DMS79 (cell line): ENCODE data around the gene CCDC87.
"Not testable (repeated sequence)": the region's sequence is repeated elsewhere in the genome, so short reads cannot be mapped to it uniquely, and the experiment has no call there.

Experiments
- DNase-seq: peaks from one replicate; lab custom pipeline; 2025; lab: John Stamatoyannopoulos, UW

The CCDC87 gene

DNA sequence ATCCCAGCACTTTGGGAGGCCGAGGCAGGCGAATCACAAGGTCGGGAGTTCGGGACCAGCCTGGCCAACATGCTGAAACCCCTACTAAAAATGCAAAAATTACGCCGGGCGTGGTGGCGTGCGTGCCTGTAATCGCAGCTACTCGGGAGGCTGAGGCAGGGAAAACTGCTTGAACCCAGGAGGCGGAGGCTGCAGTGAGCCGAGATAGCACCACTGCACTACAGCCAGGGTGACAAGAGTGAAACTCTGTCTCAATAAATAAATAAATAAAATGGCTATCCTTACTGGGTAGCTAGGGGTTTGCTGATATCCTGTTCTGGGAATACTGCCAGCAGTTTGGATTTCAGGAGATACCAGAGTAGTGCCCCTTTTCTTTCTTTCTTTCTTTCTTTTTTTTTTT, 21.2 kb upstream of the CCDC87 start:
- no peak for DNase-seq

DNA sequence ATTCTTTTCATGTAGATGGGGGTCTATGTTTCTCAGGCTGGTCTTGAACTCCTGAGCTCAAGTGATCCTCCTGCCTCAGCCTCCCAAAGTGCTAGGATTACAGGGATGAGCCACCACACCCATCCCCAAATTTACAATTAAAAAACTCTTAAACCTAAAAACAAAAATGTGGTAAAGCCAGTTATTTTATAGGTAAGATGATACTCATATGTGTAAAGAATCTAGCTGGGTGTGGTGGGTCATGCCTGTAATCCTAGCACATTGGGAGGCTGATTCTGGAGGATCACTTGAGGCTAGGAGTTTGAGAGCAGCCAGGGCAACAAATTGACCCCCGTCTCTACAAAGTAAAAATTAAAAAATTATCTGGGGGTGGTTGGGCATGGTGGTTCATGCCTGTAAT, 19.6 kb upstream of the CCDC87 start:
- no peak for DNase-seq

DNA sequence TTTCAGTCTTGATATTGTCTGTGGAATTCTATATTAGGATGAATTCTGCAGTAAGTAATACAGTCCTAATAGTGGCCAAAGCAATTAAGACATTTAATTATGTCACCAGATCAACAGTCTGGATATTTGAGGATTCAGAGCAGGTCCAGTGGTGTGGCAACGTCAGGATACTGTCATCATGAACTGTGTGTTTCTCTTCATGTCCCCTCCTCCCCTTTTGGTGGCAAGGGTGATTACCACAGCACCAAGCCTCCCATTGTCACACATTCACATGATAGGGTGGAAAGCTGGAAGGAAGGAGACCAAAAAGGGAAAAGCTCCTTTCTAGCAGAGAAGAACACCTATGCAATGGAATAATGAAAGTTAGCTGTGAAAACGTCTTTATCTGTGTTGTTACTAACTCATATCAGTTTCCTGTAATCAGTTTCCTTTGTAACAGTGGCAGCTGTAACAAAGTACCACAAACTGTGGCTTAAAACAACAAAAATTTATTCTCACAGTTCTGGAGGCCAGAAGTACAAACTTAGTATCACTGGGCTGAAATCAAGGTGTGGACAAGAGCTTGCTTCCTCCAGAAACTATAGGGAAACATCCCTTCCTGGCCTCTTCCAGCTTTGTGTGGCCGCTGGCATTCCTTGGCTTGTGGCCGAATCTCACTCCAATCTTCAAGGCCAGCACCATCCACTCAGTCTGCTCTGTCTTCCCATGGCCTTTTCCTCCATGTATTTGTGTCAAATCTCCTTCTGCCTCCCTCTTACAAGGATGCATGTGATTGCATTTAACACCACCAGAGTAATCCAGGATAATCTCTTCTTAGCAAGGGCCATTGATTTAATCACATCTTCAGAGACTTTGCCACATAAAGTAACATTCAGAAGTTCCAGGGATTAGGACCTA, 17.1 kb upstream of the CCDC87 start:
- no peak for DNase-seq

DNA sequence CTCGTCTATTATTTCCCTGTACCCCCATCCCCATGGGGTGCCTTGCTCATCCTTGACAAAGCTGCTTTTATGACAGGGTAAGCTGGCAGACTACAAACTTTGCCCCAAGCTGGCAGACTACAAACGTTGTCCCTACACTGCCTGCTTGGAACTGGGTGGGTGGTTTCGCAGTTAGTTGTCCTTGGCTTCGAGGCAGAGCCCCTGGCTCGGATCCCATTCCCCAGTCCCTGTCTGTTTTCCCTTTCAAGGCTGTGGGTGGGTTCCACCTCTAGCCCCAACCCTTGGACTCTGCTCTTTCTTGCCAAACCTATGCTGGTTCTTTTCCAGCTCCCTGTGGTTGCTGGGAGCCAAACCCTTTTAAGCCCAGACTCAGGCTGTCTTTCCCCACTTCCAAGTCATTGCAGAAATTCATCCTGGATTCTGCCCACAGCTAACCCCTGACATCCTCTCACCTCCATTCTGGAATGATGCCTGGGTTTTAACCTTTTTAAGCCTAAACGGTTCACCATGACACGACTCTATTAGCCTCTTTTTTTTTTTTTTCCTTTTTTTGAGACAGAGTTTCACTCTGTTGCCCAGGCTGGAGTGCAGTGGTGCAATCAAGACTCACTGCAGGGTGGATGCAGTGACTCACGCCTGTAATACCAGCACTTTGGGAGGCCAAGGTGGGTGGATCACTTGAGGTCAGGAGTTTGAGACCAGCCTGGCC, 14.4 kb upstream of the CCDC87 start:
- no peak for DNase-seq

DNA sequence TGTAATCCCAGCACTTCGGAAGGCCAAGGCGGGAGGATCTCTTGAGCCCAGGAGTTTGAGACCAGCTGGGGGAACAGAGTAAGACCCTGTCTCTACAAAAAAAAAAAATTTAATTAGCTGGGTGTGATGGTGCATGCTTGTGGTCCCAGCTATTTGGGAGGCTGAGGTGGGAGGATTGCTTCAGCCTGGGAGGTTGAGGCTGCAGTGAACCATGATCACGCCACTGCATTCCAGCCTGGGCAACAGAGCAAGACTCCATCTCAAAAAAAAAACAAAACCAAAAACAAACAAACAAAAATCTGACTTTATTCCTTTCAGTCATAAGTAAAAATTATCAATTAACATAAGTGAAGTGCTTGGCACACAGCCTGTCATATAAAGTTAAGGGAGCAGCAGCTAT, 13.7 kb upstream of the CCDC87 start:
- not testable (repeated sequence) for DNase-seq

DNA sequence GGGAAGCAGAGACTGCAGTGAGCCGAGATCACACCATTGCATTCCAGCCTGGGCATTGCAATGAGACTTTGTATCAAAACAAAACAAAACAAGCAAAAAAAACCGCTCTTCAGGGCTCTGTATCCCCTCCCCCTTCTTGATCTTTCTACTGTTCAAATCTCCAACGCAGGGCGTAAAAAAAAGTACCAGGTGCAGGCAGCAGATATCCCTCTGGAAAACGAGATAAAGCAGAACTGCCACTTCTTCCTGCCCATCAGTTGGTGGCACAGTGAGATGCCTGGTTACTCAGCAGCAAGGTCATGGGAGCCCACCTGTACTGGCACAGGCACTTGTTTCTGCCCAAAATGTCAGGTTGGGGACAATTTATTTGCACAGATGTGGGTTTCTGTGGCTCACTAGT, 11.3 kb upstream of the CCDC87 start:
- no peak for DNase-seq

DNA sequence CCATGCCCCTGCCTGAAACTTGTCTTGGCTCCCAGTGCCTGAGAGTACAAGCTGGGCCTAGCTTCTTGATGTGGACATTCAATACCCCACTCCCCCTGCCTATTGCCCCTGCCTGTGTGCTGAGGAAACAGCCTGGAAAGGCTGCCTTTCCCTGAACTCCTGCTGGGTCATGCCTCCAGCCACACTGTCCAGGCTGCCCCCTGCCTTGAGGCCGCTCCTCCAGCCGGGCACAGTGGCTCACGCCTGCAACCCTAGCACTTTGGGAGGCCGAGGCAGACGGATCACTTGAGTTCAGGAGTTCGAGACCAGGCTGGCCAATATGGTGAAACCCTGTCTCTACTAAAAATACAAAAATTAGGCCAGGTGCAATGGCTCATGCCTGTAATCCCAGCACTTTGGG, 10.2 kb upstream of the CCDC87 start:
- no peak for DNase-seq

DNA sequence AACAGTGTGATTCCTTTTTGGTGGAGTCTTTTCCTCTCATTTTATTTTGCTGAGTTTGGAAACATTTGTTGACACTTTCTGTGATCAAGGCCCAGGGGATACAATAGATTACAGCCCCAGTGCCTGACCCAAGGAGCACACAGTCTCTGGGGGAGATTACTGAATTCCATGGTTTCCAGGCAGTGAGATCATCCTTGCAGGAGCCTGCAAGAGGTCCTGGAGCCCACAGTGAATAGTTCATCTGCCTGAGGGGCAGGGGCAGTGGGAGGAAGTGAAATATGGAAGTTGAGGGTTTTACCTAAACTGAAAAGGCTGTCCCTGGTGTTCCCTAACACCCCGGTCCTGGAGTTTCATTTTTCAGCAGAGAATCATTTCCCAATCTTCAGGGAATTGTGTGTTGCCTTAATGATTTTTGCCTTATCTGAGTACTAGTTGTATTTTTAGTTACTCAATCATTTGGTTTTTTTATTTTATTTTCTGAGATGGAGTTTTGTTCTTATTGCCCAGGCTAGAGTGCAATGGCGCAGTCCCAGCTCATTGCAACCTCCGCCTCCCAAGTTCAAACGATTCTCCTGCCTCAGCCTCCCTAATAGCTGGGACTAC, 7.9 kb upstream of the CCDC87 start:
- no peak for DNase-seq

DNA sequence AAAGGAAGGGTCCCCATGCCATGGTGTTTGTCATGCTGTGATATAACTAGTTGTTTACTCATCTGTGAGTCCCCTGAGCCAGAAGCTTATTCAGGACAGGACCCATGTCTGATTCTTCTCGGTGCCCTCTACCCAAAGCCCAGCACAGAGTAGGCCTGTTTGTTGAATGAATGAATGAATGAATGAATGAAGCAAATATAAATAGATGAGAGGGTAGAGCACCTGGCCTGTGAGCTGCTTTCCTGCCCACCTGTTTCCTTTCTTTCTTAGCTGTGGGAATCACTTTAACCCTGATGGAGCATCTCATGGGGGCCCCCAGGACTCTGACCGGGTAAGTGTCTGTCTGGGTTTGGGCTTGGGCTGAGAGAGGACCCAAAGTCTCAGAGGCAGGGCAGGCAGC, 7.4 kb upstream of the CCDC87 start:
- no peak for DNase-seq

DNA sequence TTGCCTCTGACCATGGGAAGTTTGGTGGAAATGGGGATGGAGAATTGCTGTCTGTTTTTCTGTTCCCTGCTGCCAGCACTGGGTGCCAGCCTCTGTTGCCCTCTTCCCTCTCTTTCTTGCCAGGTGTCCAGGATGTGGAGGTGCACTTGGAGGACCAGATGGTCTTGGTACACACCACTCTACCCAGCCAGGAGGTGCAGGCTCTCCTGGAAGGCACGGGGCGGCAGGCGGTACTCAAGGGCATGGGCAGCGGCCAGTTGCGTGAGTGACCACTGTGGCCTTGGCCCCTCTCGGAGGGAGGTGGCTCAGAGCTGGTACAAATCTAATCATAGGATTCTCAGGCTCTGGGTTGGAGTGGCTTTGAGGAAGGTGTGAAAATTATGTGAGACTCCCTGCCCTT, 6.1 kb upstream of the CCDC87 start:
- DNase-seq, result no peak

DNA sequence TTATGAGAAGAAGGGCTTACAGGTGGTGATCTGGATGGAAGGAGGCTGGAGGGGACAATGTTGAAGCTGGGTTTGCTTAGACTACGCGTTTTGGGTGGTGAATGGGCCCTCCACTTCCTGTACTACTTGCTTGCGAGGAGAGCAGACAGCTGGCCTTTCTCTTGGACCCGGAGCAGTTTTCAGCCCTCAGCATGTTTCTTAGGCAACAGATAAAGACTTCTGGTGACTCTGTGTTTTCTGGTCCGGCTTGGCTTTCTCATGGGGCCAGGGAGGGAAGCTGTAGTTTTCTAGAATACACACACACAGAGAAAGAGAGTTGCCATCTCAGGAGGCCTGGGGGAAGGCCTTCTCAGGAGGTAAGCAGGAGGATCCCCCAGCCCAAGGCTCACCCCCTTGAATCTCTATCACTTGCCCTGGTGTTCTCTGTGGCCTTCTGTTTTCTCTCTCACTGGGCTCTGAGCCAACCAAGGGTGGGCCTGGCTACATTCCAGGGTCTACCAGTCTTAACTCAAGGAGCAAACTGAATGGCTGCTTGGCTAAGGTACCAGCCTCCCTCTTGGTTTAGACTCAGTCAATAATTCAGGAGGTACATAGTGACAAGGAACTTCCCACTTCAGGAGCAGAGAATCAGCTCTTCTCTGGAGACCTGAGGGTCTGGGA, 2.5 kb upstream of the CCDC87 start:
- peak; percentile 48 for DNase-seq

DNA sequence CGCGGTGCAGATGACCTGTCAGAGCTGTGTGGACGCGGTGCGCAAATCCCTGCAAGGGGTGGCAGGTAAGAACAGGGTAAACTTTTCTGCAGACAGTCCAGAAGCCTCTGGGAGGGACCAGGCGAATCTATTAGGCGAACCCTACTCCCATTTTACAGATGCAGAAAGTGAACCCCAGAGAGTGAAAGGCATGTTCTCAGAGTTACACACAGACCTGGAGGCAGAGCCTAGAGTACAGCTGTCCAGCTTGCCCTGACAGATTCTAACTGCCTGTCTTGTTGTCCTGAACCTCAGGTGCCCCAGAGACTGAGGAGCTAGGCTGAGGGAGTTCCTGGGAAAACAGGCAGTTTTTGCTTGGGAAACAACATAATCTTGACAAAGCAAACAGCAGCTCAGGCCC, 787 bp upstream of the CCDC87 start:
- no peak for DNase-seq

DNA sequence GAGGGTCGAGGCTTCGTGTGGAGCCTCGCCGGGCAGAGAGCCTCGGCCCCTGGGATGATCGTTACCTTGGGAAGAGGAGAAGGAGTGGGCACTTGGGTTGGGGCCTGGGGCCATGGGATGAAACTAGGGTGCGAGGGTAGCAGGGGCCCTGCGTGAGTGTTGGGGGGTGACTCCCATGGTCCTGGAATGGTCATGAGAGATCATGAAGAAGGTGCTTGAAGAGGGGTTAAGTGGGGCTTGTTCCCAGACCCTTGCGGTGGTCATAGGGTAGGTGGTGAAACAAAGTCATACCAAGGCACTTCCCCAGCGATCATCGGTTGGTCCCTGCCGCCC, 406 bp upstream of the CCDC87 start:
- no peak for DNase-seq

DNA sequence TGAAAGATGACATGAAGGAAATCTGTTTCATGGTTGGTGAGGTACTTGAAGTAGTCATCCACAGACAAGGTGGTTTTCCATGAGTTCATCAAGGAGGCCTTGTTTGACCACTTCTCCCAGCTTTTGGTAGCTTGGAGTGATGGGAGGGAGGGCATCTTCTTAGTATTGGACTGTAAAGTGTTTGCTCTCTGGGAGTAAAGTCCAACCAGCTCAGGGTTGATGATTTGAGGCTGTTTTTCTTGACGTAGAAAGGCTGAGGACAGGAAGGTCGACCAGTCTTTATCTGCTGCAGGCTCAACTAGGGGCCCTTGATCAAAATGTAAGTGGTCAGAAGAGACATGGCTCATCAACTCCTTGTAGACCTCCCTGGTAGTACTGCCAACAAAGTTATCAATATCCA, 1.7 kb downstream of the CCDC87 start:
- no peak for DNase-seq

DNA sequence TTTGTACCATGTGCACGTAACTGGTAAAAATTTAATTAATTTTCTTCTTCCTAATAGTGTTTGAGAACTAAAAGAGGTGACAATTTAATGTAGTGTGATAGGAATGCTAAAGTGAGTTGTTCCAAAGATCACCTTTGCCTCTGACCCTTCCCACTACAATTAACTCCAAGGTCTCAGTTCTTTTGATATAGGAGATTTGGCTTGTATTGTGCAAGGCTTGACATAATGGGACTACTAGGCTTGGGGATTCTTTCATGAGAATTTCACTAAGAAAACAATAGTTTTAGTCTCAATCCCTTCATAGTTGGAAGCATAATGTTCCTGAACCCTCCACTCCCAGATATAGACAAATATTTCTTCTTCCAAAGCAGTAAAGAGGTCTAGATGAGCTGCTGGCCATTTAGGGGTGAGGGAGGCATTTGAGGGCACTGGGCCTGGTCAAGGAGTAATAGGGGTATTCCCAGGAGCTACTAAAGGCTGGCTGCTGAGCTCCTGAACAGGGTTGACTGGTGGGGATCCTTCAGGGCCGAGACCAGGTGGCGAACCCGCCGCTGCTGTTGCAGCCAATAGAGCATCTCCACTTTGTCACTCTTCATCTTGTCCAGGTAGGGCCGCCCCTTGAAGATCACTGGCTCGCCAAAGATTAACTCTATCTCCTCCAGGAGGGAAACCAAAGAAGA, 2.7 kb downstream of the CCDC87 start:
- no peak for DNase-seq

DNA sequence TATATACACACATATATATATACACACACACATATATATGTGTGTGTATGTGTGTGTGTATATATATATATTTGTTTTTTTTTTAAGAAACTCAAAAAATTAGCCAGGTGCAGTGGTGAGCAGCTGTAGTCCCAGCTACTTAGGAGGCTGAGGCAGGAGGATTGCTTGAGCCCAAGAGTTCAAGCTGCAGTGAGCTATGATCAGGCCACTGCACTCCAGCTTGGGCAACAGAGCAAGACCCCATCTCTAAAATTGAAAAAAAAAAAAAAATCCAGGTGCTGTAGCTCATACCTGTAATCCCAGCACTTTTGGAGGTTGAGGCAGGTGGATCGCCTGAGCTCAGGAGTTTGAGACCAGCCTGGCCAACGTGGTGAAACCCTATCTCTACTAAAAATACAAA, 3.5 kb downstream of the CCDC87 start:
- not testable (repeated sequence) for DNase-seq

DNA sequence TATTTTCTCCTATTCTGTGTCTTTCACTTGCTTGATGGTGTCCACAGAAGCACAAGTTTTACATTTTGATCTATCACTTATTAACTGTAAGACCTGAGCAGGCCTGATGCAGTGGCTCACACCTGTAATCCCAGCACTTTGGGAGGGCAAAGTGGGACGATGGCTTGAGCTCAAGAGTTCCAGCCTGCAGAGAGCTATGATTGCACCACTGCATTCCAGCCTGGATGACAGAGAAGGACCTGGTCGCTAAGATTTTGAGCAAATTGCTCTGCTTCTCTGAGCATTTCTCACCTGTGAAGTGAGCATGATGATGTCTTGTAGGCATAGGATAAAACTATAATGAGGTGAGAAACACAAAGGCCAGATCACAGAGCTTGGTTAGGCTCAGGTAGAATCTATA, 6.7 kb downstream of the CCDC87 start:
- DNase-seq, result no peak

DNA sequence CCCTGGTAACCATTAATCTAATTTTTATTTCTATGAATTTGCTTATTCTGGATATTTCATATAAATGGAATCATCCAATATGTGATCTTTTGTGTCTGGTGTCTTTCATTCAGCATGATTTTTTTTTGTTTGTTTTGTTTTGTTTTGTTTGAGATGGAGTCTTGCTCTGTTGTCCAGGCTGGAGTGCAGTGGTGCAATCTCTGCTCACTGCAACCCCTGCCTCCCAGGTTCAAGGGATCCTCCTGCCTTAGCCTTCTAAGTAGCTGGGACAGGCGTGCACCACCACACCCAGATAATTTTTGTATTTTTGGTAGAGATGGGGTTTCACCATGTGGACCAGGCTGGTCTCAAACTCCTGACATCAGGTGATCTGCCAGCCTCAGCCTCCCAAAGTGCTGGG, 7.4 kb downstream of the CCDC87 start:
- not testable (repeated sequence) for DNase-seq

DNA sequence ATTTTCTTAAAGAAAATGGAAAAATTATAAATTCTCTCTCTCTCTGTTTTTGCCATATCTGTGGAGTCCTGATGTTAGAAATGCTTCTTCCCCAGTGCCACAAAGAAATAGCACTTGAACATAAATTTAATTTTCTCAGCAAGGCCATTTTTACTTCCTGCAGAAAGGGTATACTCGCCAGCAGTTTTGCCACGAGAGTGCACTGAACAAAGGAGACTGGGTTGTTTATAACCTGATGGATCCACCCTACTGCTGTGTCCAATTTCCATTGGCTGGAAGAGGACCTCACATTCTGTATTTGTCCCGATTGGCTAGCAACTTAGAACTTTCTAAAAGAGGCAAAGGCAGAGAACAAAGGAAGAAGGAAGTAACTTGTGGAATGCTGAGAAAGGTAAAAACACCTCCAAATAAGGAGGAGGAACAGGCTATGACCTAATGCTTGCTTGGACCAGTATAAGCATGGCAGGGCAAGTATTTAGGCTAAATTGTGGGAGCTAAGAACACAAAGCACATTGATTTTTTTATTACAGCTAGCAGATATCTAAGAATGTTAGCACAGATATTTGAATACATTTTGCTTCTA, 10.2 kb downstream of the CCDC87 start:
- DNase-seq, result not testable (repeated sequence)

DNA sequence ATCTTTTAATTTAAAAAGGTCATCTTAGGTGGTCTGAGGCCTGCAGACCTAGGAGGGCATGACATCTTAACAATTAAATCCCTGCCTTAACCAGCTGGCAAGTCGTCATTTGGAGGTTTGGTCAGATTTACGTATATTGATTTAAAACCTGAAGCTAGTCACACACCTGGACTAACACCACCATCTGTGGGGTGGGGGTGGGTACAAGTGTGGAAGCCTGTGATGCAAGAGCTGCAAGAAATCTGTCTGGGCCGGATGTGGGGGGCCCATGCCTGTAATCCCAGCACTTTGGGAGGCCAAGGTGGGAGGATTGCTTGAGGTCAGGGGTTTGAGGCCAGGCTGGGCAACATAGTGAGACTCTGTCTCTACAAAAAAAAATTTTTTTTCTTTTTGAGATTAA, 11.6 kb downstream of the CCDC87 start:
- no peak for DNase-seq

DNA sequence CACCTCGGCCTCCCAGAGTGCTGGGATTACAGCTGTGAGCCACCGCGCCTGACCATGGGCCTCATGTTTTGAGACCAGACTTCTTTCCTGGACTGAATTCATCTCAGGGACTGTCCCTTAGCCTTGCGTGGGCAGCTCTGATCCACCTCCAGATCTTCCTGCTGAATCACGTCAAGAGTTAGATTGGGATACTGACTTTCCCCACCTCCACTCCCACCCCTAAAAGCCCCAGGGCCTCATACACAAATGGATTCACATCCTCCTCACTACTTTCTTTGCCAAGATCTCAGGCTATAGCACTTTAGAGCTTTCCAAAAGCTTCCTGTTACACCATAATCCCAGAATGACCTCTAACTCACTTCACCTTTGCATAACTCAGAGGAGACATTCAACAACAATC, 12.1 kb downstream of the CCDC87 start:
- no peak for DNase-seq
